SK-N-SH treated with all-trans-retinoic acid at 6 μM for 48 hours (cell line): ENCODE results near the gene ANKLE2.

ENCODE experiments used
- ATAC-seq: fragments of 200-7000 bp; cut with Tn5 transposase; 3 replicates; pipeline ENCODE4 v1.9.1; 2020; ENCODE audit warnings: mild to moderate bottlenecking, moderate library complexity
- ARNTL ChIP-seq: fragments of 450-650 bp; formaldehyde crosslinking; IDR thresholded peaks from 2 replicates; pipeline ENCODE4 v1.5.0; 2020; ENCODE audit warnings: low read depth, mild to moderate bottlenecking, moderate library complexity, borderline replicate concordance
- BACH2 ChIP-seq: fragments of 250-450 bp; sonication (Bioruptor Pico); IDR thresholded peaks from 2 replicates; pipeline ENCODE4 v1.9.0; 2021; ENCODE audit warnings: mild to moderate bottlenecking, borderline replicate concordance
- CREB5 ChIP-seq: fragments of 250-450 bp; sonication (Bioruptor Pico); IDR thresholded peaks from 2 replicates; pipeline ENCODE4 v1.5.1; 2020; ENCODE audit warnings: low read depth, mild to moderate bottlenecking, moderate library complexity
- CSDC2 ChIP-seq: fragments of 250-450 bp; sonication (Bioruptor Pico); IDR thresholded peaks from 2 replicates; pipeline ENCODE4 v1.5.0; 2020; ENCODE audit warnings: mild to moderate bottlenecking, moderate library complexity
- CSRNP3 ChIP-seq: fragments of 250-450 bp; sonication (Bioruptor Pico); IDR thresholded peaks from 2 replicates; pipeline ENCODE4 v1.5.1; 2021; ENCODE audit warnings: mild to moderate bottlenecking, moderate library complexity
- ESRRG ChIP-seq: fragments of 250-450 bp; sonication (Bioruptor Pico); IDR thresholded peaks from 2 replicates; pipeline ENCODE4 v1.6.1; 2021; ENCODE audit warnings: mild to moderate bottlenecking
- GLIS3 ChIP-seq: fragments of 250-450 bp; sonication (Bioruptor Pico); IDR thresholded peaks from 2 replicates; pipeline ENCODE4 v1.5.0; 2020; ENCODE audit warnings: mild to moderate bottlenecking, moderate library complexity
- ISL1 ChIP-seq: fragments of 250-450 bp; sonication (Bioruptor Pico); IDR thresholded peaks from 2 replicates; pipeline ENCODE4 v2.1.2; 2022; ENCODE audit warnings: mild to moderate bottlenecking, moderate library complexity
- PATZ1 ChIP-seq: fragments of 250-450 bp; sonication (Bioruptor Pico); IDR thresholded peaks from 2 replicates; pipeline ENCODE4 v1.8.0; 2020; ENCODE audit warnings: mild to moderate bottlenecking, moderate library complexity, borderline replicate concordance
- POU6F1 ChIP-seq: fragments of 250-450 bp; sonication (Bioruptor Pico); IDR thresholded peaks from 2 replicates; pipeline ENCODE4 v1.8.0; 2021; ENCODE audit warnings: low read depth, mild to moderate bottlenecking, moderate library complexity, borderline replicate concordance
- PPARA ChIP-seq: fragments of 250-450 bp; sonication (Bioruptor Pico); IDR thresholded peaks from 2 replicates; pipeline ENCODE4 v1.5.0; 2020; ENCODE audit warnings: mild to moderate bottlenecking, borderline replicate concordance
- RARB ChIP-seq: fragments of 250-450 bp; sonication (Bioruptor Pico); IDR thresholded peaks from 2 replicates; pipeline ENCODE4 v1.8.0; 2021; ENCODE audit warnings: mild to moderate bottlenecking, moderate library complexity
- SNAI2 ChIP-seq: fragments of 250-450 bp; sonication (Bioruptor Pico); IDR thresholded peaks from 2 replicates; pipeline ENCODE4 v1.5.0; 2020; ENCODE audit warnings: mild to moderate bottlenecking, moderate library complexity
- TCF4 ChIP-seq: fragments of 250-450 bp; sonication (Bioruptor Pico); IDR thresholded peaks from 2 replicates; pipeline ENCODE4 v1.8.0; 2021; ENCODE audit warnings: mild to moderate bottlenecking, moderate library complexity, borderline replicate concordance
- TOX ChIP-seq: fragments of 250-450 bp; sonication (Bioruptor Pico); IDR thresholded peaks from 2 replicates; pipeline ENCODE4 v1.8.0; 2021; ENCODE audit warnings: mild to moderate bottlenecking, moderate library complexity, borderline replicate concordance
- TSHZ2 ChIP-seq: fragments of 250-450 bp; sonication (Bioruptor Pico); IDR thresholded peaks from 2 replicates; pipeline ENCODE4 v1.5.0; 2020; ENCODE audit warnings: mild to moderate bottlenecking, moderate library complexity
- ZC3H10 ChIP-seq: fragments of 250-450 bp; sonication (Bioruptor Pico); IDR thresholded peaks from 2 replicates; pipeline ENCODE4 v1.5.1; 2021; ENCODE audit warnings: mild to moderate bottlenecking, moderate library complexity
- ZFP3 ChIP-seq: fragments of 250-450 bp; sonication (Bioruptor Pico); IDR thresholded peaks from 2 replicates; pipeline ENCODE4 v1.5.0; 2020; ENCODE audit warnings: mild to moderate bottlenecking, moderate library complexity
- ZFP30 ChIP-seq: fragments of 450-650 bp; formaldehyde crosslinking; IDR thresholded peaks from 2 replicates; pipeline ENCODE4 v1.5.0; 2022; ENCODE audit warnings: mild to moderate bottlenecking, moderate library complexity
- ZNF565 ChIP-seq: fragments of 450-650 bp; formaldehyde crosslinking; conservative IDR thresholded peaks from 2 replicates; pipeline ENCODE4 v1.5.0; 2020; ENCODE audit warnings: low read depth, mild to moderate bottlenecking, moderate library complexity
- ZNF70 ChIP-seq: fragments of 450-650 bp; formaldehyde crosslinking; IDR thresholded peaks from 2 replicates; pipeline ENCODE4 v1.5.0; 2020; ENCODE audit warnings: mild to moderate bottlenecking, moderate library complexity
- ZNF8 ChIP-seq: fragments of 450-650 bp; formaldehyde crosslinking; IDR thresholded peaks from 2 replicates; pipeline ENCODE4 v1.5.0; 2020; ENCODE audit warnings: mild to moderate bottlenecking, moderate library complexity

ANKLE2 gene

GRCh38 chr12:132741620-132742019 is 20.0 kb downstream of the ANKLE2 start:
- no peak for ATAC-seq
- TF ChIP-seq GLIS3 (CRISPR knock-in tag) (no peak), ZNF8 (no peak), CREB5 (CRISPR knock-in tag) (no peak), TOX (CRISPR knock-in tag) (no peak), PATZ1 (CRISPR knock-in tag) (no peak), ZFP3 (CRISPR knock-in tag) (no peak), BACH2 (no peak), ESRRG (CRISPR knock-in tag) (no peak), ZFP30 (no peak), TSHZ2 (CRISPR knock-in tag) (no peak), TCF4 (CRISPR knock-in tag) (no peak), ZNF70 (CRISPR knock-in tag) (no peak), CSDC2 (CRISPR knock-in tag) (no peak), POU6F1 (CRISPR knock-in tag) (no peak), ISL1 (CRISPR knock-in tag) (no peak), CSRNP3 (CRISPR knock-in tag) (no peak), ZNF565 (no peak), RARB (no peak)

- ATAC-seq = no peak
- TF ChIP-seq BACH2 (no peak), ZNF565 (no peak), ZFP30 (no peak), GLIS3 (CRISPR knock-in tag) (no peak), PPARA (CRISPR knock-in tag) (no peak), CSDC2 (CRISPR knock-in tag) (no peak), POU6F1 (CRISPR knock-in tag) (no peak), ISL1 (CRISPR knock-in tag) (no peak), TOX (CRISPR knock-in tag) (no peak), RARB (no peak), PATZ1 (CRISPR knock-in tag) (no peak), ZFP3 (CRISPR knock-in tag) (no peak), TSHZ2 (CRISPR knock-in tag) (no peak), ARNTL (CRISPR knock-in tag) (no peak), ZNF8 (no peak), ZC3H10 (no peak), SNAI2 (CRISPR knock-in tag) (no peak), ZNF70 (CRISPR knock-in tag) (no peak)
Observed at GRCh38 chr12:132740652-132741051, 21.0 kb downstream of the ANKLE2 start.
